Daoy (cell line): ENCODE data around the gene PLXNB1. TPM values are rescaled to one million over a fixed set of nuclear protein-coding genes. Genes with fewer than 3 reads are reported as not detected.
"Not testable (repeated sequence)": the region's sequence is repeated elsewhere in the genome, so short reads cannot be mapped to it uniquely, and the experiment has no call there.

Experiments used
- DNase-seq: peaks from one replicate; pipeline ENCODE4 v3.0.0-alpha.2; 2015; ENCODE audit warnings: low read depth
- total RNA-seq: library from RNA; depleted of rRNA; stranded (reverse); fragments of >200 nt; shearing (Covaris generic); gene quantifications from 2 replicates; pipeline ENCODE4 v1.2.3, GENCODE V29; 2014; rRNA removed

Gene PLXNB1
- 11.3 and 11.5 TPM in 2 replicates for total RNA-seq

GRCh38 chr3:48429960-48430707 lies at the start of gene PLXNB1:
PLXNB1 (minus strand) TSS chr3:48430086; CDS start chr3:48424611, 5,475 bp downstream.
- DNase-seq, result peak; percentile 68

- DNase-seq, result no peak
Measured at GRCh38 chr3:48478626-48479555, 49.0 kb upstream of the PLXNB1 start.

DNA sequence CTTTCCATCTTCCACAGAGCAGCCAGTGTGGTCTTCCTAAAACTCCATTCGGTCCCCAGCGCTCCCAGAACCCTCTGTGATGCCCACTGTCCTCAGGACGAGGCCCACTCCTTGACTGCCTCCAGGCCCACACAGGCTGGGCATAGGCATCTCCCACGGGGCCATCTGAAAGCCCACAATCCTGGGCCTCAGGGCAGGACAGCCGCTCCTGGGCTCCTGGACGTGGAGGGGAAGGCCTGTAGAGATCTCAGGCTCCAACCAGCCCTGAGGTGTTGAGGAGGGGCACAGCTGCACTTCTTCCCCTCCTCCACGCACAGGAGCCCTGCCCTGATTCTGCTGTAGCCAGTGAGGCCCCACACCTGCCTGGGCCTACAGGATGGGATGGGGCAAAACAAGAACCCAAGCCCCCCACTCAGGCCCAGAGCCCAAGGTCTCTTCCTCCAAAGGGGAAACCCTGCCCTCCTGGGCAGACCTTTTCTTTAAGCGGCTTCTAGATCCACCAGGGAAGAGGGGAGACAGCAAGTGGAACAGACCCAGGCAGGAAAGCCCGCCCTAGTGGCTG lies 48.2 kb upstream of the PLXNB1 start:
- DNase-seq, result no peak

DNA sequence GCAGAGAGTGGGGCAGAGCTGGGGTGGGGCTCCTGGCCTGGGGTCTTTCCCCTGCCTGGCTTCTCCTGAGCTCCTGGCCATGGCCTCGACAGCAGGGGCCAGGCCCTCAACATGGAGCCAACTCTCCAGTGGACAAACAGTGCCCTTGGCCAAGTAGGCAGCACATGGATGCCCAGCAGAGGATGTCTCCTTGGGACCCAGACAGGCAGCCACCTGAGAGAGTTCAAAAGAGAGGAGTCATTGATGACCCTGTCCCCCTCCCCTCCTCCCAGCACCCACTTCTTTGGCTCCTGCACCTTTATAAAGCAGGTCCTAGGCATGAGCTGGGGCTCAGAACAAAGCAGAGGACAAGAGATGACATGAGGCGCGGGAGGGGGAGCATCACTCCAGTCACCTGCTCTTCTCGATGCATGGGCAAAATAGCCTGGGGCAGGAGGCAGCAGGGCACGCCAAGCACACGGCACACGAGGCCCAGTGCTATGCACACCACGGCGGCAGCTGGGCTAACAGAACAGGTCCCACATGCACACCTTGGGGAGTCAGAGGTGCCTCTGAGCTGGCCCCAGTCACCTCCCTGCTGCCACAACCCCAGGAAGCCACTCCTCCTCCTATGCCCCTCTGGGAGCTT lies 46.7 kb upstream of the PLXNB1 start:
- no peak for DNase-seq

- no peak for DNase-seq
Measured at GRCh38 chr3:48475188-48475587, 45.3 kb upstream of the PLXNB1 start.

- DNase-seq, result no peak
Measured at GRCh38 chr3:48474619-48475018, 44.7 kb upstream of the PLXNB1 start.

DNA sequence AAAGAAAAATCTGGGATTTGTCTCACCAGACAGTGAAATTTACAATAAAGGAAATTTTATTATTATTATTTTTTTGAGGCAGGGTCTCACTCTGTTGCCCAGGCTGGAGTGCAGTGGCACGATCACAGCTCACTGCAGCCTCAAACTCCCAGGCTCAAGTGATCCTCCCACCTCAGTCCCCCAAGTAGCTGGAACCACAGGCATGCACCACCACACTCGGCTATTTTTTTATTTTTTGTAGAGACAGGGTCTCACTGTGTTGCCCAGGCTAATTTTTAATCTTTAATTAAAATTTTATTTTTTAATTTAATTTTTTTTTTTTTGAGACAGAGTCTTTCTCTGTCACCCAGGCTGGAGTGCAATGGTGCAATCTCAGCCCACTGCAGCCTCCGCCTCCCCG lies 44.1 kb upstream of the PLXNB1 start:
- DNase-seq, result not testable (repeated sequence)

GRCh38 chr3:48473617-48473952 lies 43.7 kb upstream of the PLXNB1 start:
- DNase-seq, result no peak

DNA sequence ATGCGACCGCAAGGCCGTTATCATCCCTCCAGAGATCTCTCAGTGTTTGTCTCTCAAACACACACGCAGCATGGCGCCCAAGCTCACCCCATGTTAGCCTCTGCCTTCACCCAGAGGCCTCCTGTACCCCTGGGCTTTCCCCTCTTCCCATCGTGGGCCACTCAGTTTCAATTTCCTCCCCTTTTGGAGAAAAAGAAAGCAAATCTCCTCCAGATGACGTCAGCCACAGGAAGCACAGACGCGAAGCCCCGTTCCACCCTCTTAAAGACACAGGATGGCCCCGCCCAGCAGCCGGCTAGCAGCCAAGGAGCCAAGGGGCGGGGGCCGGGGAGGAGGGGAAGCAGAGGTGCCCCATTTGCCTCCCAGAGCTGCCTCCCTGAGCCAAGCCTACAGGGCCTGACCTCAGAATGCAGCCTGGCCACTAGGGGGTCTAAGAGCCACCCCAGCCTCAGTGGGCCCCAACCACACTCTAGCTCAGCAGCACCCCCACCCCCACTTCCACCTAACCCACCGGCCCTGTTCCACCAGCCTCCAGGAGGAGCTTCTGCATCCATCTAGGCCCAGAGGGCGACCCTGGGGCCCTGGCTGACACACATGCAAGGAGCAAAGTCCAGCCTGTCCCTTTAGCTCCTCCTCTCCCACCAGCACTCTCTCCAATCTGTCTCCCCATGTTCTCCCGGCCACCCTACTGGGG lies 43.2 kb upstream of the PLXNB1 start:
- peak; percentile 92 for DNase-seq

GRCh38 chr3:48472673-48472922 lies 42.7 kb upstream of the PLXNB1 start:
- no peak for DNase-seq

DNA sequence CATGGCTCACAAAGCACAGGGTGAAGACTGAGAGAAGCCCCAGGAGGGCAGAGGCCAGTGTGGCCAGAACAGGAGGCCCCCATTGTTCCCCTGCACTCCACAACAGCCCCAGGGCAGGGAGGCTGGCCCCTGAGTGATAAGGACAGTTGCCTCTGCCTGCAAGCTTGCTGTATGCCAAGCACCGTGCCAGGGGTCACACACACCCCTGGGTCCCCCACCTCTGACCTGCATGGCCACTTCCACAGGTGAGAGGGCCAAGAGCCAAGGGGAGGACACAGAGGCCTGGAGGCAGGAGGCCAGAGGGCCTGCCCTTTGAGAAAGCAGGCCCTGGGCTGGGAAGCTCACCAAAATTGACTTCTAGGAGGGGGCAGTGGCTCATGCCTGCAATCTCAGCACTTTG lies 40.4 kb upstream of the PLXNB1 start:
- no peak for DNase-seq

DNA sequence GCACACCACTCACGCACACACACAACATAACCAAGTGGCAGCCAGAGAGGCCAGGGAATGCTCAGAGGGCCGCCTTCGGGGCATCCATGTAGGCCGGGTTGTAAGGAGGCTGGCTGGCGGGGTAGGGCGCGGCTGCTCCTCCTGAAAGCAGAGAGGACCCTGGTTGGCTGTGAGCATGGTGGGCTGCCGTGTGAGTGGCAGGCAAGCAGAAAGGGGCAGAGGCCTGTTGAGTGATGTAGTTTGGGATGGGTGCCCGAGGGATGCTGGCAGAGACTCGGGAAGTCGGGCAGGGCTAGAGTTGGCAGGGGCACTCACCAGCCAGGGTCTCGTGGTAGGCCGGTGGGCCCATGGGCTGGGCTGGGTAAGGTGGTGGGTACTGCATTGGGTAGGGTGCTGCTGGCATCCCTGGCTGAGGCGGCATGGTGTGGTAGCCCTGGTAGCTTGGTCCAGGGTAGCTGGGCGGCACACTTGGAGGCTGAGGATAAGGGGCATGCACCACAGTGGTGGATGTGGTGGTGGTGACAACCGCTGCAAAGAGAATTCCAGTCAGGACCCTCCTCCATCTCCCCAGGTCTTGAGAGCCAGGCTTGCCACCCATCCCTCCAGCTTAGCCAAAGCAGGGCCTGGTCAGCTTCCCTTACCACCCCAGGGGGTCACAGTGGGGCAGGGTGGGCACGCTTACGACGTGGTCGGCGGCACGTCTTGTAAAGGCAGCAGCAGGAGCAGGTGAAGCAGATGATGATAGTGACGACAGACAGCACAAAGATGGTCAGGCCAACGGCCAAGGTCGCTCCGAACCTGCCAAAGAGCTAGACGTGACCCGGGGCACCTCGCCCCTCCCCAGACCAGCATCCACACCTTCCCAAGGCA lies 39.4 kb upstream of the PLXNB1 start:
- DNase-seq, result no peak

- no peak for DNase-seq
Measured at GRCh38 chr3:48468329-48468731, 38.4 kb upstream of the PLXNB1 start.

- no peak for DNase-seq
Measured at GRCh38 chr3:48467473-48468267, 37.8 kb upstream of the PLXNB1 start.

DNA sequence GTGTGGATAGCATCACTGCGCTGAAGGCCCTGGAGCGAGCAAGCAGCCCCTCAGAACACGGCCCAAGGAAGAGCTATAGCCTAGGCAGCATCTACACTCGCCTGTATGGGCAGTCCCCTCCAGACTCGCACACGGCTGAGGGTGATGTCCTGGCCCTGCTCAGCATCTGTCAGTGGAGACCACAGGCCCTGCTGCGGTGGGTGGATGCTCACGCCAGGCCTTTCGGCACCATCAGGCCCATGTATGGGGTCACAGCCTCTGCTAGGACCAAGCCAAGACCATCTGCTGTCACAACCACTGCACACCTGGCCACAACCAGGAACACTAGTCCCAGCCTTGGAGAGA lies 37.2 kb upstream of the PLXNB1 start:
- DNase-seq, result no peak

DNA sequence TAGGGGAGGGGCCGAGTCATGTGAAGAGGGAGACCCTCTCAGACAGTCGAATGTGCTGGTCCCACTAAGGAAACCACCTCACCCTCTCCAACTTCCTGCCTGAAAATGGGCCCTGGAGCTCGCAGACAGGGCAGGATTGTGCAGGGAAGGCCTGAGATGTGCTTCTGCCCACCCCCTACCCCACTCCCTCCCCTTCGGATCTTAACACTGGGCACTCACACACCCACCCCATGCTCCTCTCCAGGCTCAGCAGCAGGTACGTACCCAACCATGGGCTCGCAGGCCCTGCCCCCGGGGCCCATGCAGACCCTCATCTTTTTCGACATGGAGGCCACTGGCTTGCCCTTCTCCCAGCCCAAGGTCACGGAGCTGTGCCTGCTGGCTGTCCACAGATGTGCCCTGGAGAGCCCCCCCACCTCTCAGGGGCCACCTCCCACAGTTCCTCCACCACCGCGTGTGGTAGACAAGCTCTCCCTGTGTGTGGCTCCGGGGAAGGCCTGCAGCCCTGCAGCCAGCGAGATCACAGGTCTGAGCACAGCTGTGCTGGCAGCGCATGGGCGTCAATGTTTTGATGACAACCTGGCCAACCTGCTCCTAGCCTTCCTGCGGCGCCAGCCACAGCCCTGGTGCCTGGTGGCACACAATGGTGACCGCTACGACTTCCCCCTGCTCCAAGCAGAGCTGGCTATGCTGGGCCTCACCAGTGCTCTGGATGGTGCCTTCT lies 36.7 kb upstream of the PLXNB1 start:
- DNase-seq, result no peak

DNA sequence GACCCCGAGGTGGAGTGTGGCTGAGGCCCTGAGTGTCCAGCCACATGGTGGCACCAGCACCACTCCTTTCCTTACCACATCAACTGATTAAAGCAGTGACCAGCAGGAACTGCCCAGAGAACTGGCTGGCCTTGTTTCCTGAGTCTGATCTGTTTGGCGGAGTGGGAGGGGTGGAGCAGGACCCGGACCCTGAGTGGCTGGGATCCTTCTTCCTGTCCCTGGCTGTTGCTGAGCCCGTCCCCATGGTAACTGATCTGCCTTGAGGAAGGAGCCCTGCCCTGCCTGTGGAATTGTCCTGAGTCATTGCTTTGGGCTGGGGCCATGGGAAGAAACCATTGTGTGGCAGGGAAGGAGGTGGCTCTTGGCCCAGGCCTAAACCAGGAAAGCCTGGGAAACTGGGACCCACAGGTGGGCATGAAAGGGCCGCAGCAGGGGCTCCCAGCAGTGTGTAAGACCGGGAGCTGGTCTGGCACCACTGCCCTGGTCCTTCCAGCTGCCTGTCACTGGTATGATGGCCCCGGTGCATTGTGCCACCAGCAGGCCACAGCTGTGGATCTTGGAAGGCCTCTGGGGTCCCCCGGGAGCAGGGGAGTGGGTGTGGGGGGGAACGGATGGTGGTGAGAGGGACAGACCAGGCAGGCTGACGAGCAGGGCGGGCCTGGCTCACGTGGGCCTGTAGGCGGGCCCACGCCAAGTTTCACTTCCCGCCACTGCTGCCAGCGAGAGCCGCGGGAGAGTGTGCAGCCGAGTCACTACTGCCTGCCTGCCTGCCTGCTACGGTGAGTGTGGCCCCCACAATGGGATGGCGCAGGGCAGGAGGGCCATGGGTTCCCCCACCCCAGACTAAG lies 35.9 kb upstream of the PLXNB1 start:
- DNase-seq, result peak; percentile 98

DNA sequence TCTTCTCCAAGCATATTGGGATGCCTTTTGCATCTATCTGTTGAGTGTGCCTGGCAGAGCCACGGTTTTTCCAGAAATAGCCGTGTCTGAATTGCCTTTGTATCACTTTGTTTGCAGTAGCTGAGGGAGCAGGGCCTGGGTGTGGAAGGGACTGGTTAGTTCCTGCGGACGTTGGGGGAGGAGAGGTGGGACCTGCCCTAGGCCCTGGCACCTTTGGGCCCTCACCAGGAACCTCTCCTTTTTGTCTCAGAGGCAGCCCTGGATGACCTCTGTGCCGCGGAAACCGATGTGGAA lies 35.3 kb upstream of the PLXNB1 start:
- no peak for DNase-seq

- DNase-seq, result no peak
Measured at GRCh38 chr3:48464713-48465221, 34.9 kb upstream of the PLXNB1 start.
